Stimulated activated naive CD4-positive, alpha-beta T cell (primary cell): ENCODE measurements around the gene PCDH1.

Source experiments
- DNase-seq, 6 experiments: peaks; one replicate each; lab custom pipeline; 2025; lab: John Stamatoyannopoulos, UW

The PCDH1 gene

GRCh38 chr5:141853895-141854626 lies 24.1 kb downstream of the PCDH1 start:
- no peak for DNase-seq

GRCh38 chr5:141852448-141852847 lies 25.8 kb downstream of the PCDH1 start:
- no peak for DNase-seq

- no peak for DNase-seq
Measured at GRCh38 chr5:141851195-141851874, 26.9 kb downstream of the PCDH1 start.

GRCh38 chr5:141850786-141851185 lies 27.4 kb downstream of the PCDH1 start:
- no peak for DNase-seq

GRCh38 chr5:141850244-141850768 lies 27.9 kb downstream of the PCDH1 start:
- peak; percentile 29 to 61 (median 46) for DNase-seq

GRCh38 chr5:141849415-141850243 lies 28.6 kb downstream of the PCDH1 start:
- peak; percentile 48 to 71 (median 62) for DNase-seq

- DNase-seq = no peak
Measured at GRCh38 chr5:141848744-141849414, 29.3 kb downstream of the PCDH1 start.

- DNase-seq = no peak
Measured at GRCh38 chr5:141846031-141846430, 32.2 kb downstream of the PCDH1 start.

GRCh38 chr5:141845371-141845851 lies 32.8 kb downstream of the PCDH1 start:
- DNase-seq = no peak

- DNase-seq = no peak
Measured at GRCh38 chr5:141844414-141845097, 33.7 kb downstream of the PCDH1 start.

- DNase-seq = no peak
Measured at GRCh38 chr5:141843156-141843927, 34.9 kb downstream of the PCDH1 start.

GRCh38 chr5:141841378-141842180 lies 36.6 kb downstream of the PCDH1 start:
- DNase-seq = no peak

- DNase-seq = no peak
Measured at GRCh38 chr5:141840826-141841360, 37.3 kb downstream of the PCDH1 start.

- no peak for DNase-seq
Measured at GRCh38 chr5:141840280-141840812, 37.9 kb downstream of the PCDH1 start.

GRCh38 chr5:141839015-141839513 lies 39.1 kb downstream of the PCDH1 start:
- DNase-seq = no peak

- DNase-seq = no peak
Measured at GRCh38 chr5:141838326-141839014, 39.7 kb downstream of the PCDH1 start.

GRCh38 chr5:141835928-141836670 lies 42.1 kb downstream of the PCDH1 start:
- no peak for DNase-seq
